Daoy (cell line): ENCODE measurements around the gene MRPL53. TPM values are rescaled to one million over a fixed set of nuclear protein-coding genes. Genes with fewer than 3 reads are reported as not detected.
A peak's percentile ranks its signal among the peaks of the same experiment; 100 is the strongest.

Experiments used
- DNase-seq: peaks from one replicate; pipeline ENCODE4 v3.0.0-alpha.2; 2015; ENCODE audit warnings: low read depth
- total RNA-seq: library from RNA; depleted of rRNA; stranded (reverse); fragments of >200 nt; shearing (Covaris generic); gene quantifications from 2 replicates; pipeline ENCODE4 v1.2.3, GENCODE V29; 2014; rRNA removed

MRPL53 gene
- 41.5 and 43.9 TPM in 2 replicates for total RNA-seq

GRCh38 chr2:74472086-74472944 is at the start of gene MRPL53:
Gene MRPL53 (minus strand): TSS chr2:74472680. CDS start chr2:74472660, 20 bp downstream.
- peak; percentile 97 for DNase-seq

GRCh38 chr2:74516650-74517049 is 44.2 kb upstream of the MRPL53 start:
- DNase-seq: no peak

GRCh38 chr2:74515981-74516633 is 43.6 kb upstream of the MRPL53 start:
- DNase-seq: no peak

GRCh38 chr2:74515271-74515980 is 42.9 kb upstream of the MRPL53 start:
- DNase-seq: no peak

- no peak for DNase-seq
Observed at GRCh38 chr2:74514368-74515270, 42.1 kb upstream of the MRPL53 start, which contains the start of gene TLX2. Gene TLX2 (plus strand): TSS chr2:74514450. CDS start chr2:74514807, 357 bp downstream.

- DNase-seq: peak; percentile 43
Observed at GRCh38 chr2:74513605-74514367, 41.3 kb upstream of the MRPL53 start.

- DNase-seq: no peak
Observed at GRCh38 chr2:74512744-74513604, 40.5 kb upstream of the MRPL53 start.

- peak; percentile 41 for DNase-seq
Observed at GRCh38 chr2:74511104-74511989, 38.9 kb upstream of the MRPL53 start.

GRCh38 chr2:74510272-74510671 is 37.8 kb upstream of the MRPL53 start:
- no peak for DNase-seq

- peak; percentile 40 for DNase-seq
Observed at GRCh38 chr2:74507926-74508520, 35.5 kb upstream of the MRPL53 start.

GRCh38 chr2:74507145-74507925 is 34.9 kb upstream of the MRPL53 start, which contains the start of gene PCGF1:
Gene PCGF1 (minus strand): TSS chr2:74507695. CDS start chr2:74507668, 27 bp downstream.
- peak; percentile 98 for DNase-seq

- no peak for DNase-seq
Observed at GRCh38 chr2:74505448-74506246, 33.2 kb upstream of the MRPL53 start.

GRCh38 chr2:74504591-74504990 is 32.1 kb upstream of the MRPL53 start:
- no peak for DNase-seq

GRCh38 chr2:74503506-74504475 is 31.3 kb upstream of the MRPL53 start:
- no peak for DNase-seq
